GM12878 (cell line): ENCODE data around the gene MARVELD1. TPM values are rescaled to one million over a fixed set of nuclear protein-coding genes. Genes with fewer than 3 reads are reported as not detected.

Source experiments
- ATAC-seq: fragments of 200-7000 bp; cut with Tn5 transposase; 3 replicates; pipeline ENCODE4 v1.9.1; 2020; ENCODE audit warnings: mild to moderate bottlenecking, moderate library complexity
- BruUV-seq: library from RNA; stranded (reverse); fragments of 400-500 nt; replicated peaks from 2 replicates; lab custom pipeline; 2021; lab: Mats Ljungman, UMichigan
- CTCF ChIA-PET: fragments of 300-600 bp; sonication (Branson Sonifier 250); formaldehyde crosslinking; extraction: SDS; loops from one replicate; lab custom pipeline; 2021; ENCODE audit warnings: inconsistent platforms; lab: Yijun Ruan, JAX
- POLR2A ChIA-PET: fragments of 350-600 bp; formaldehyde crosslinking; extraction: SDS; loops from one replicate; lab custom pipeline; 2021; ENCODE audit warnings: inconsistent platforms; lab: Charles Lee
- RAD21 ChIA-PET: fragments of 300-600 bp; sonication (Branson Sonifier 250); formaldehyde crosslinking; loops from one replicate; lab custom pipeline; 2023; ENCODE audit warnings: antibody characterized with exemption; ENCODE audit not compliant: unreplicated experiment; lab: Charles Lee
- SMC1A ChIA-PET: fragments of 300-600 bp; sonication (Branson Sonifier 250); formaldehyde crosslinking; loops from one replicate; lab custom pipeline; 2023; ENCODE audit not compliant: unreplicated experiment, uncharacterized antibody; lab: Charles Lee
- DNase-seq: peaks from one replicate; pipeline ENCODE4 v3.0.0-alpha.2; 2011; ENCODE audit warnings: low read depth, low spot score
- FAIRE-seq: peaks from 3 replicates; lab custom pipeline; 2011; peaks lifted over from hg19 to GRCh38; lab: Jason Lieb, UNC
- H2AFZ ChIP-seq: 2 replicates; pipeline ENCODE4 v1.6.0; 2011; ENCODE audit warnings: low read depth, low read length, control low read depth; ENCODE audit not compliant: control insufficient read depth
- H3K27ac ChIP-seq: 2 replicates; pipeline ENCODE4 v1.5.1; 2011; ENCODE audit warnings: control low read depth; ENCODE audit not compliant: control insufficient read depth, insufficient read depth
- H3K27me3 ChIP-seq, 2 experiments: replicated peaks in 1 of 2; 2 replicates each; pipeline versions ENCODE4 v1.6.0 to v1.6.1; 2011; ENCODE audit warnings: low read length in 1 of 2; ENCODE audit not compliant: control insufficient read depth in 2 of 2, insufficient read depth in 2 of 2
- H3K36me3 ChIP-seq, 2 experiments: 2 replicates each; pipeline ENCODE4 v1.5.1; 2011; ENCODE audit warnings: low read length in 1 of 2; ENCODE audit not compliant: control insufficient read depth in 2 of 2, insufficient read depth in 2 of 2
- H3K4me1 ChIP-seq: 2 replicates; pipeline ENCODE4 v1.6.1; 2011; ENCODE audit warnings: mild to moderate bottlenecking, low read length, moderate library complexity, mixed read lengths; ENCODE audit not compliant: control insufficient read depth, insufficient read depth
- H3K4me2 ChIP-seq: 2 replicates; pipeline ENCODE4 v1.6.0; 2011; ENCODE audit warnings: control low read depth; ENCODE audit not compliant: control insufficient read depth, insufficient read depth
- H3K4me3 ChIP-seq: fragments of 200-600 bp; sonication (generic); 2 replicates; pipeline ENCODE4 v1.5.1; 2016
- H3K79me2 ChIP-seq: 2 replicates; pipeline ENCODE4 v1.6.0; 2011; ENCODE audit warnings: low read length; ENCODE audit not compliant: control insufficient read depth, insufficient read depth
- H3K9ac ChIP-seq: 2 replicates; pipeline ENCODE4 v1.8.0; 2011; ENCODE audit warnings: low read length, control low read depth, mixed read lengths; ENCODE audit not compliant: control insufficient read depth, insufficient read depth
- H3K9me3 ChIP-seq: replicated peaks from 3 replicates; pipeline ENCODE4 v1.5.1; 2011; ENCODE audit warnings: mild to moderate bottlenecking, low read length; ENCODE audit not compliant: control insufficient read depth, insufficient read depth
- H4K20me1 ChIP-seq: 2 replicates; pipeline ENCODE4 v1.6.0; 2011; ENCODE audit not compliant: control insufficient read depth, insufficient read depth
- SIX5 ChIP-seq: IDR thresholded peaks from 2 replicates; pipeline ENCODE4 v1.6.1; 2011; ENCODE audit warnings: mild to moderate bottlenecking, low read depth, low read length, moderate library complexity; ENCODE audit not compliant: severe bottlenecking
- WGBS: methylation state at CpG from one replicate; pipeline ENCODE4 v1.1.6; 2016; ENCODE audit warnings: low lambda C conversion rate; ENCODE audit not compliant: insufficient replicate concordance, insufficient coverage; ENCODE audit errors: missing lambda C conversion rate; 5-methylcytosine and 5-hydroxymethylcytosine counted together
- in situ Hi-C: fragments of 300-500 bp; cut with MboI; formaldehyde crosslinking; loops from 9 replicates; pipeline ENCODE4 v1.14.3; 2018; ENCODE audit warnings: mixed read lengths
- intact Hi-C: fragments of 100-400 bp; cut with micrococcal nuclease; formaldehyde crosslinking; loops from one replicate; pipeline ENCODE4 v1.14.2; 2022; ENCODE audit not compliant: unreplicated experiment
- polyA plus RNA-seq, 11 experiments: library from polyadenylated mRNA; depleted of rRNA in 4 of 11; unstranded in 6 of 11; stranded (reverse) in 5 of 11; fragments of >200 nt; fragmentation: Nextera tagmentation in 4 of 11; fragmentation: Illumina TruSeq in 1 of 11; extraction: Ambion mirVana in 4 of 11; extraction: Trizol in 1 of 11; gene quantifications; 1 replicate in 1 of 11; 2 replicates in 10 of 11; pipeline versions ENCODE4 v1.2.1 to v1.2.3, GENCODE V29; 2011 to 2016; ENCODE audit warnings: inconsistent platforms in 2 of 11, missing spikeins in 2 of 11, low read depth in 1 of 11
- total RNA-seq, 4 experiments: library from RNA; depleted of rRNA in 3 of 4; stranded (reverse); fragments of >200 nt in 3 of 4; fragmentation: Illumina TruSeq in 1 of 4; extraction: Trizol in 1 of 4; gene quantifications; 2 replicates each; pipeline versions ENCODE4 v1.2.1 to v1.2.3, GENCODE V29; 2013 to 2021
- TF ChIP-seq, protein P1 (sequence below): fragments of 450-650 bp; IDR thresholded peaks from 2 replicates; pipeline ENCODE4 v1.6.1; 2017; ENCODE audit warnings: mild to moderate bottlenecking
- TF ChIP-seq, protein P2 (sequence below): IDR thresholded peaks from 2 replicates; pipeline ENCODE4 v1.6.1; 2012; ENCODE audit warnings: low read depth, low read length, improper control_type of control experiment
- TF ChIP-seq, protein P3 (sequence below): fragments of 450-650 bp; IDR thresholded peaks from 2 replicates; pipeline ENCODE4 v1.6.1; 2017; ENCODE audit warnings: mild to moderate bottlenecking, moderate library complexity
- TF ChIP-seq, protein P4 (sequence below): fragments of 450-650 bp; conservative IDR thresholded peaks from 2 replicates; pipeline ENCODE4 v1.6.1; 2017; ENCODE audit warnings: mild to moderate bottlenecking, moderate library complexity
- TF ChIP-seq, protein P5 (sequence below): fragments of 450-650 bp; IDR thresholded peaks from 2 replicates; pipeline ENCODE4 v1.6.1; 2017; ENCODE audit warnings: mild to moderate bottlenecking, low read depth, inconsistent platforms; ENCODE audit not compliant: poor library complexity, severe bottlenecking

The MARVELD1 gene
- total and polyA plus RNA-seq, 10 of the 15 experiments (the other 5 are each of a cell fraction or from before 2014, with no cell fraction given) = 0.54 to 8.4 (median 3.2) TPM

DNA sequence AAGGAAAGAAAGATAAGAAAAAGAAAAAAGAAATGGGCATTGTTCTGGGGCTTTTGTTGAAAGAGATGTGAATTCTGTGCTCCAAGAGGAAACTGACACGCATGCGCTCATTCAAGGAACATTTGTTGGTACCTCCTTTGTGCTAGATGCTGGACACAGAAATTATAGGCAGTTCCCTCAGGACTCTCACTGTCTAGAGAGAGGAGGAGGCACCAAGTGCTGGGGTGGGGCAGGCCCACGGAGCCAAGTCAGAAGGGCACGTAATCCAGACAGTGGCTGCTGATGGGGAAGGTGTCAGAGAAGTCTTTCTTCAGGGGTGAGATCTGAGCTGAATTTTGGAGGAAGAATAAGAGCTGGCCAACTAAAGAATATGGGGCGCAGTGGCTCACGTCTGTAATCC lies 20.5 kb downstream of the MARVELD1 start:
- intact Hi-C loops (no loop called here), in situ Hi-C loops (loop anchor here (5.0 kb wide), 1 partner anchor 57 kb away; no protein-coding TSS in a partner anchor)
- no peak for DNase-seq
- Histone ChIP-seq H3K9me3 (no peaks in the 10 kb centered on the region; the same call in 2 of the 3 replicates), H3K79me2 (peaks cover 22% of the 10 kb centered on the region), H2AFZ (no peak overlapping the region), H3K27me3 (no peaks in the 10 kb centered on the region), H4K20me1 (no peaks in the 10 kb centered on the region), H3K4me1 (peaks cover 10% of the 10 kb centered on the region), H3K9ac (no peak overlapping the region), H3K27ac (no peak overlapping the region), H3K4me3 (no peak overlapping the region), H3K36me3 (peaks cover 0 to 3% of the 10 kb centered on the region in 2 experiments; a peak in 1 of 4 replicates), H3K4me2 (no peak overlapping the region)
- POLR2A ChIA-PET = interaction anchor here (0.6 to 0.8 kb wide), 3 partner anchors 28 to 387 kb away, joined by 3 to 5 read pairs (median 3); no protein-coding TSS in a partner anchor
- ATAC-seq = no peak
- CTCF ChIA-PET = interaction anchor here (1.6 to 21.5 kb wide), 7 partner anchors 9 to 56 kb away, joined by 3 to 416 read pairs (median 26); partner anchors contain the start of genes AVPI1 and MARVELD1
- RAD21 ChIA-PET = interaction anchor here (0.7 to 2.3 kb wide), 5 partner anchors 29 to 58 kb away, joined by 3 to 7 read pairs (median 7); no protein-coding TSS in a partner anchor
- BruUV-seq = no TSS peak
- SMC1A ChIA-PET = interaction anchor here (0.6 to 4.5 kb wide), 5 partner anchors 25 to 58 kb away, joined by 3 to 24 read pairs (median 7); partner anchors contain the start of gene AVPI1
- no peak for FAIRE-seq
- 88% methylated on average over 6 of the region's 6 CpGs for WGBS
- TF ChIP-seq, protein P1, sequence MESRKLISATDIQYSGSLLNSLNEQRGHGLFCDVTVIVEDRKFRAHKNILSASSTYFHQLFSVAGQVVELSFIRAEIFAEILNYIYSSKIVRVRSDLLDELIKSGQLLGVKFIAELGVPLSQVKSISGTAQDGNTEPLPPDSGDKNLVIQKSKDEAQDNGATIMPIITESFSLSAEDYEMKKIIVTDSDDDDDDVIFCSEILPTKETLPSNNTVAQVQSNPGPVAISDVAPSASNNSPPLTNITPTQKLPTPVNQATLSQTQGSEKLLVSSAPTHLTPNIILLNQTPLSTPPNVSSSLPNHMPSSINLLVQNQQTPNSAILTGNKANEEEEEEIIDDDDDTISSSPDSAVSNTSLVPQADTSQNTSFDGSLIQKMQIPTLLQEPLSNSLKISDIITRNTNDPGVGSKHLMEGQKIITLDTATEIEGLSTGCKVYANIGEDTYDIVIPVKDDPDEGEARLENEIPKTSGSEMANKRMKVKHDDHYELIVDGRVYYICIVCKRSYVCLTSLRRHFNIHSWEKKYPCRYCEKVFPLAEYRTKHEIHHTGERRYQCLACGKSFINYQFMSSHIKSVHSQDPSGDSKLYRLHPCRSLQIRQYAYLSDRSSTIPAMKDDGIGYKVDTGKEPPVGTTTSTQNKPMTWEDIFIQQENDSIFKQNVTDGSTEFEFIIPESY = no peak
- TF ChIP-seq, protein P2, sequence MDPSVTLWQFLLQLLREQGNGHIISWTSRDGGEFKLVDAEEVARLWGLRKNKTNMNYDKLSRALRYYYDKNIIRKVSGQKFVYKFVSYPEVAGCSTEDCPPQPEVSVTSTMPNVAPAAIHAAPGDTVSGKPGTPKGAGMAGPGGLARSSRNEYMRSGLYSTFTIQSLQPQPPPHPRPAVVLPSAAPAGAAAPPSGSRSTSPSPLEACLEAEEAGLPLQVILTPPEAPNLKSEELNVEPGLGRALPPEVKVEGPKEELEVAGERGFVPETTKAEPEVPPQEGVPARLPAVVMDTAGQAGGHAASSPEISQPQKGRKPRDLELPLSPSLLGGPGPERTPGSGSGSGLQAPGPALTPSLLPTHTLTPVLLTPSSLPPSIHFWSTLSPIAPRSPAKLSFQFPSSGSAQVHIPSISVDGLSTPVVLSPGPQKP = no peak
- TF ChIP-seq, protein P3, sequence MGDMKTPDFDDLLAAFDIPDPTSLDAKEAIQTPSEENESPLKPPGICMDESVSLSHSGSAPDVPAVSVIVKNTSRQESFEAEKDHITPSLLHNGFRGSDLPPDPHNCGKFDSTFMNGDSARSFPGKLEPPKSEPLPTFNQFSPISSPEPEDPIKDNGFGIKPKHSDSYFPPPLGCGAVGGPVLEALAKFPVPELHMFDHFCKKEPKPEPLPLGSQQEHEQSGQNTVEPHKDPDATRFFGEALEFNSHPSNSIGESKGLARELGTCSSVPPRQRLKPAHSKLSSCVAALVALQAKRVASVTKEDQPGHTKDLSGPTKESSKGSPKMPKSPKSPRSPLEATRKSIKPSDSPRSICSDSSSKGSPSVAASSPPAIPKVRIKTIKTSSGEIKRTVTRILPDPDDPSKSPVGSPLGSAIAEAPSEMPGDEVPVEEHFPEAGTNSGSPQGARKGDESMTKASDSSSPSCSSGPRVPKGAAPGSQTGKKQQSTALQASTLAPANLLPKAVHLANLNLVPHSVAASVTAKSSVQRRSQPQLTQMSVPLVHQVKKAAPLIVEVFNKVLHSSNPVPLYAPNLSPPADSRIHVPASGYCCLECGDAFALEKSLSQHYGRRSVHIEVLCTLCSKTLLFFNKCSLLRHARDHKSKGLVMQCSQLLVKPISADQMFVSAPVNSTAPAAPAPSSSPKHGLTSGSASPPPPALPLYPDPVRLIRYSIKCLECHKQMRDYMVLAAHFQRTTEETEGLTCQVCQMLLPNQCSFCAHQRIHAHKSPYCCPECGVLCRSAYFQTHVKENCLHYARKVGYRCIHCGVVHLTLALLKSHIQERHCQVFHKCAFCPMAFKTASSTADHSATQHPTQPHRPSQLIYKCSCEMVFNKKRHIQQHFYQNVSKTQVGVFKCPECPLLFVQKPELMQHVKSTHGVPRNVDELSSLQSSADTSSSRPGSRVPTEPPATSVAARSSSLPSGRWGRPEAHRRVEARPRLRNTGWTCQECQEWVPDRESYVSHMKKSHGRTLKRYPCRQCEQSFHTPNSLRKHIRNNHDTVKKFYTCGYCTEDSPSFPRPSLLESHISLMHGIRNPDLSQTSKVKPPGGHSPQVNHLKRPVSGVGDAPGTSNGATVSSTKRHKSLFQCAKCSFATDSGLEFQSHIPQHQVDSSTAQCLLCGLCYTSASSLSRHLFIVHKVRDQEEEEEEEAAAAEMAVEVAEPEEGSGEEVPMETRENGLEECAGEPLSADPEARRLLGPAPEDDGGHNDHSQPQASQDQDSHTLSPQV = no peak
- TF ChIP-seq, protein P4, sequence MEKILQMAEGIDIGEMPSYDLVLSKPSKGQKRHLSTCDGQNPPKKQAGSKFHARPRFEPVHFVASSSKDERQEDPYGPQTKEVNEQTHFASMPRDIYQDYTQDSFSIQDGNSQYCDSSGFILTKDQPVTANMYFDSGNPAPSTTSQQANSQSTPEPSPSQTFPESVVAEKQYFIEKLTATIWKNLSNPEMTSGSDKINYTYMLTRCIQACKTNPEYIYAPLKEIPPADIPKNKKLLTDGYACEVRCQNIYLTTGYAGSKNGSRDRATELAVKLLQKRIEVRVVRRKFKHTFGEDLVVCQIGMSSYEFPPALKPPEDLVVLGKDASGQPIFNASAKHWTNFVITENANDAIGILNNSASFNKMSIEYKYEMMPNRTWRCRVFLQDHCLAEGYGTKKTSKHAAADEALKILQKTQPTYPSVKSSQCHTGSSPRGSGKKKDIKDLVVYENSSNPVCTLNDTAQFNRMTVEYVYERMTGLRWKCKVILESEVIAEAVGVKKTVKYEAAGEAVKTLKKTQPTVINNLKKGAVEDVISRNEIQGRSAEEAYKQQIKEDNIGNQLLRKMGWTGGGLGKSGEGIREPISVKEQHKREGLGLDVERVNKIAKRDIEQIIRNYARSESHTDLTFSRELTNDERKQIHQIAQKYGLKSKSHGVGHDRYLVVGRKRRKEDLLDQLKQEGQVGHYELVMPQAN = no peak
- TF ChIP-seq, protein P5, sequence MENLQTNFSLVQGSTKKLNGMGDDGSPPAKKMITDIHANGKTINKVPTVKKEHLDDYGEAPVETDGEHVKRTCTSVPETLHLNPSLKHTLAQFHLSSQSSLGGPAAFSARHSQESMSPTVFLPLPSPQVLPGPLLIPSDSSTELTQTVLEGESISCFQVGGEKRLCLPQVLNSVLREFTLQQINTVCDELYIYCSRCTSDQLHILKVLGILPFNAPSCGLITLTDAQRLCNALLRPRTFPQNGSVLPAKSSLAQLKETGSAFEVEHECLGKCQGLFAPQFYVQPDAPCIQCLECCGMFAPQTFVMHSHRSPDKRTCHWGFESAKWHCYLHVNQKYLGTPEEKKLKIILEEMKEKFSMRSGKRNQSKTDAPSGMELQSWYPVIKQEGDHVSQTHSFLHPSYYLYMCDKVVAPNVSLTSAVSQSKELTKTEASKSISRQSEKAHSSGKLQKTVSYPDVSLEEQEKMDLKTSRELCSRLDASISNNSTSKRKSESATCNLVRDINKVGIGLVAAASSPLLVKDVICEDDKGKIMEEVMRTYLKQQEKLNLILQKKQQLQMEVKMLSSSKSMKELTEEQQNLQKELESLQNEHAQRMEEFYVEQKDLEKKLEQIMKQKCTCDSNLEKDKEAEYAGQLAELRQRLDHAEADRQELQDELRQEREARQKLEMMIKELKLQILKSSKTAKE = no peak
- no peak for TF ChIP-seq SIX5
